GM18520 (cell line): ENCODE data around the gene PDGFB.

Source experiments
- ATAC-seq: cut with Tn5 transposase; IDR thresholded peaks from one replicate; pipeline ENCODE4 v1.9.1; 2021; ENCODE audit not compliant: unreplicated experiment

Gene PDGFB

GRCh38 chr22:39176714-39177455 is 67.9 kb downstream of the PDGFB start:
- no peak for ATAC-seq

GRCh38 chr22:39176143-39176713 is 68.6 kb downstream of the PDGFB start:
- ATAC-seq = no peak

- ATAC-seq = no peak
Observed at GRCh38 chr22:39175353-39176142, 69.2 kb downstream of the PDGFB start.

- no peak for ATAC-seq
Observed at GRCh38 chr22:39174498-39175352, 70.1 kb downstream of the PDGFB start.

- no peak for ATAC-seq
Observed at GRCh38 chr22:39173787-39174497, 70.8 kb downstream of the PDGFB start.
